ENCODE results near the gene EFNA5.
"Not testable (repeated sequence)": the region's sequence is repeated elsewhere in the genome, so short reads cannot be mapped to it uniquely, and the experiment has no call there.

Gene EFNA5

DNA sequence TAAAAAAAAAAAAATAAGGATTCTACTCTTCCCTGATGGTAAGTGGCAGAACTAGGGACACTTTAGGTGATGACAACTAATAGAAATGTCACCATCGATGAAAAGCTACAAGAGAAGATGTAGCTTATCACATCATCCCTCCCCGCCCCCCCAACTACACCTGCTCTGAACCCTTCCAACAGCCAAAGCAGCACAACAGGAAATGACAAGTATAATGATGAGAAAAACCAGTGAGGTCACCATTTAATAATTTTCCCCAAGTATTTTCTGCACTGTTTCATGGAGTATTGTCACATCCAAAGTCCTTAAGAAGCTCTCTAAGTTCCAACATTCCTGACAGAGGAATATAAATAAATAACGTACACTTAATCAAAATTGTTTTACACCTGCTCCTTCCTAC, 221.4 kb downstream of the EFNA5 start:
- DNase-seq = no peak

GRCh38 chr5:107447587-107447986, 223.2 kb downstream of the EFNA5 start:
- no peak for DNase-seq

- no peak for DNase-seq
Observed at GRCh38 chr5:107446972-107447371, 223.8 kb downstream of the EFNA5 start.

- DNase-seq = no peak
Observed at GRCh38 chr5:107444300-107444699, 226.4 kb downstream of the EFNA5 start.

DNA sequence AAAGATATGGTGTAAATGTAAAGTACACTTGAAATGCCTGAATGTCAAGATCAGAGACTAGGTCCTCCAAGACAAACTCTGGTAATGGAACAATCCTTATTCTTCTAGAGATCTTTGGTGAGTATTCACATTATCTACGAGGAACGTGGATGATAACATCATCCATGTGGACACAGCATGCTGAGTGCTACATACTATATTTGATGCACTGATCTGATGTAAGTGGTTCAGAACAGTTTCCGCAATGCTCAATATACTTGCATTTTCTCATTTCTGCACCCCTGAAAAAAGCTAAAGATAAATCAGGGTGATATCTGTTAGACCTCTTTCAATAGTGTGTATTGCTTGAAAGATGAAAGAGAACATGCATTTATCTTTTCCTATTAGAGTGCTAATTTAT, 226.8 kb downstream of the EFNA5 start:
- no peak for DNase-seq

DNA sequence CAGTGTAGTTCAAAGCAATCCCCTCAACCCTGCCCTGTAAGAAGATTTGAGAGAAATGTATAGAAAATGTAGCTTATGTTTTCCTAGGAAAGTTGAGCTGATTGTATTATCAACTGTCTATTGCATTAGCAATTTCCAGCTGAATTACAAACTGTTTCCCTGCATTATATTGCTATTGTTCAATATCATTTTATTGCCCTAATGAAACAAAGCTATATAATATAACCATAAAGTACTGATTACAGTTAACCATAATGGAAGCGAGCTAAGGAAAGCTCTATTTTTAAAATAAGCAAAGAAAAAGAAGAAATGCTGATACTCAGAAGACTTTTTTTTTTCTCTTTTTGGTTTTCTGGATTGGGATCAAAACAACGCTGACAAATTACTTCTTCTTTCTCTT, 228.3 kb downstream of the EFNA5 start:
- no peak for DNase-seq

GRCh38 chr5:107439832-107440231, 230.9 kb downstream of the EFNA5 start:
- no peak for DNase-seq

GRCh38 chr5:107437986-107438510, 232.7 kb downstream of the EFNA5 start:
- DNase-seq = no peak

DNA sequence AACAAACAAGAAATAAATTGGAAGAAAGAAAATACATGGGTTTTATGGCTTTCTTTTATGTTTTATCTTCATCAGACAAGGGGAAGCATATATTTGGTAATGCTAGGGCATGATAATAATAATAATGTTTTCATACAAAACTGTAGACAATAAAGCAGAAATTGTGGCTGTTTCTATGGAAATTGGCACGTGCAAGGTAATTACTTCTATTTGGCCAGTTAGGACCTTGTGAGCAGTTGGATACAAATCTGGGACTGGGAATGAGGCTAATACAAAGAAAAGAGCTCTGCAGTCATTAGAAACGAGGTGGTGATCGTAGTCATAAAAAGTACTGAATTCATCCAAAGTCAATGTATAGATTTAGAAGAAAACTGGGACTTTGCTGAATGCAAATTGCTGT, 233.6 kb downstream of the EFNA5 start:
- no peak for DNase-seq

- DNase-seq = no peak
Observed at GRCh38 chr5:107436201-107436600, 234.5 kb downstream of the EFNA5 start.

DNA sequence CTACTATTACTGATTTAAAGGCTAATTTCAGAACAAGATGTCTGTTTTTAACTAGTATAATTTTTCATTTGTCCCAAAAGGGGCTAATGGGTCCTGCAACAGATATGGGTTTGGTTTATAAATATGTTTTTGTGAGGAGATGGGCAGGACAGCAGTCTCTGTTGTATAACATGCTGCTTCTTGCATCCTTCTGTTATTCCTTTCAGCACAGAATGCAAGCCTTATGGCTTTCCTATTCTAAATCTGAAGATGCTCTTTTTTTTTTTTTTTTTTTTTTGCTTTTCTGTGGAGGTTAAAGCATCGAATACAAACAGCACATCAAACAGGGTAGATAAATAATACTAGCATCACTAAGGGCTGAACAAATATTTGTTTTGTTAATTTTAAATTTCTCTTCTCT, 235.7 kb downstream of the EFNA5 start:
- DNase-seq = no peak

- DNase-seq = not testable (repeated sequence)
Observed at GRCh38 chr5:107433646-107434045, 237.1 kb downstream of the EFNA5 start.

DNA sequence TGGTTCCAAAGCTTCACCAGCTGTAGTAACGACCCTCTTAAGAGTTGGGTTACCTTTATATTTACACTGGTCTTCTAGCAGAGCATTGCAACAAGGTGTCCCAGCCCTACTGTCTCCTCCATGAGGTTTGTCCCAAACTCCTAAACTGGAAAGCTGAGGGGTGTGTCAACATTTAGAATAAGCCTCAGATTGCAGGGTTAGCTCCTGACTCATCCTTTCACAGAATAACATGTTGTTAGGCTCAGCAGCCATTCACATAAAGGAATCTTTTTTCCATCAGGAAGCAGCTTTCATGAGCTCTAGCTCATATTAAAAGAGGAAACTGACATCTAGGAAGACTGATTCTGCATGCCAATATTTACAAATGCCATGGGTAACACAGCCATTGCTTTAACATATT, 238.7 kb downstream of the EFNA5 start:
- no peak for DNase-seq

GRCh38 chr5:107431536-107431935, 239.2 kb downstream of the EFNA5 start:
- no peak for DNase-seq

- no peak for DNase-seq
Observed at GRCh38 chr5:107430071-107430625, 240.6 kb downstream of the EFNA5 start.

DNA sequence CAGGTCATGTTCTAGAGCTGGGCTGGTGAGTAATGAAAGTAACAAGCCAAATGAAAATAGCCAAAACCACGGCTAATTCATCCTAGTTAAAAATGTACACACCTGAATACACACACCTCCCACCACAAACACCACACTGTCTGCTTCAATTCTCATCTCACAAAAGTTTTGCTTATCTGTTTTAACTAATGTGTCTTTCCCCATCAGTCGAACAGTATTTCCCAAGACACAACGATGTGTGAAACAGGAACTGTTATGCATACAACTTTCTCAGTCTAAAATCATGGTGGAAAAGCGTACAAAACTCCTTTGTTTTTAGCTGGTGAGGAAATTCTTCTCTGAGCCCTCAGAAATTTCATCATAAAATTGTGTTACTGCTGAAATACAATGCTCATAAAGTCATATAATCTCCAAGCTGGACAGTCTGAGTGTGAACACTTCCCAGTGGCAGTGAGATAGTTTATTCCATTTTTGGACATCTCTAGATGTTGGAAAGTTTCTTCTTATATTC, 242.4 kb downstream of the EFNA5 start:
- DNase-seq = no peak

- no peak for DNase-seq
Observed at GRCh38 chr5:107426872-107427271, 243.9 kb downstream of the EFNA5 start.

GRCh38 chr5:107426209-107426608, 244.5 kb downstream of the EFNA5 start:
- no peak for DNase-seq

DNA sequence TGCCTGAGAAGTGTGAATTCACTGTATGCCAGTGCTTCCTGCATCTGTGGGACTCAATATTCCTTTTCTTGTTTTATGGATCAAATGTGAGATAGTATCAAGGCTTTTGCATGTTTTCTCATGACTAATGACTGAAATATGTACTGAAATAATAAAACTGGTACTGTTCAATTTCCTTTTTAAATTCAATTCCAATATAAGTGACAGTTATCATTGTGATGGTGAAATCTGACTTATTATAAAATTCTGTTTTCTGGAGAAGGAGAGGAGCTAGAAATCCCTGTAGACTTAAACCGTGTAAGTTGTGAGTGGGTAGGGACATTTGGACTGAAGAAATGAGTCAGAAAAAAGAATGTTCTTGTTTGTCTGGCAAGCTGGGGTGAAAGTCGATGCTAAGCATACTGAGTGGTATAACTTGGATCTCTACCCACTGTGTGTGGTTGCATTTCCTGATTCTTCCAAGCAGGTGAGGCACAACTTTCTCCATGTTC, 245.2 kb downstream of the EFNA5 start:
- no peak for DNase-seq

GRCh38 chr5:107424491-107424890, 246.2 kb downstream of the EFNA5 start:
- DNase-seq = no peak

- DNase-seq = no peak
Observed at GRCh38 chr5:107422494-107422893, 248.2 kb downstream of the EFNA5 start.

DNA sequence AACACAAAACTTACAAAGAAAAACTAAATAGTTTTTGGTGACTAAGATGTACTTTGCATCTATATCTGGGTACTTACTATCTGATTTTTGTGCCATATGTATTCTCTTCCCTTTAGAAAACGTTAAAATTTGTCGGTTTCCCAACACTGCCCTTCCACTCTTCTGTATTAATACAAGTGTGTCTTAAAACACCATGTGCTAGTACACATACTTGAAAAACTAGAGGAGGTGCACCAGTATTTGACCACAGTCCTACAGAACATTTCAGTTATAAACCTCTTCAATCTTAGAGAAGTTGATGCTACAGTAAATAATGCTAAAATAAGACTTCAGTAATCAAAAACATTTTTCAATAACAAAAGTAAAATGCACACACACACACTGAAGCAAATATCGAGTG, 251.2 kb downstream of the EFNA5 start:
- no peak for DNase-seq

GRCh38 chr5:107418902-107419301, 251.8 kb downstream of the EFNA5 start:
- no peak for DNase-seq

DNA sequence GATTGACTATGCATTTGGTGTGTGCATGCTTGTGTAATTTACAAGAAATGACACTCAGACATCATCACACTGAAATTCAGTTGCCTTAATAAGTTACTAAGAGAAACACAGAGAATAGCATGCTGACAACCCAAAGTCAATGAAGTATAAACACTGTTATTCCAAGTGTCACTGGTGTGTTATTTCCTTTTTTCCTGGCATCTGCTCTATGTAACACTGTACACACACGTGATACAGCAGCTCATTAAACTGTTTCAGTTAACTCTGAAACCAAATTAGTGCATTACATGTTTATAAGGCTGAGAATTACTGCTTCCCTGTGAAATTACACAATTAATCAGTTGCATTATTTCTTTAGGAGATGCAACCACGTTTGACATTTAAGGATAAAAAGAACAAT, 252.7 kb downstream of the EFNA5 start:
- no peak for DNase-seq

GRCh38 chr5:107415762-107416161, 255.0 kb downstream of the EFNA5 start:
- no peak for DNase-seq
